H7 (cell line): Measurements from ENCODE around the gene NDRG4. TPM values are rescaled to one million over a fixed set of nuclear protein-coding genes. Genes with fewer than 3 reads are reported as not detected.

Experiments used
- DNase-seq: peaks from one replicate; pipeline ENCODE4 v3.0.0; 2012
- H3K27me3 ChIP-seq: 2 replicates; pipeline ENCODE4 v1.6.0; 2011; ENCODE audit warnings: mild to moderate bottlenecking, low read length; ENCODE audit not compliant: control insufficient read depth, insufficient read depth
- H3K36me3 ChIP-seq: replicated peaks from 2 replicates; pipeline ENCODE4 v1.5.1; 2011; ENCODE audit warnings: low read length; ENCODE audit not compliant: control insufficient read depth, insufficient read depth
- H3K4me3 ChIP-seq: 2 replicates; pipeline ENCODE4 v1.5.1; 2011; ENCODE audit warnings: low read depth, mild to moderate bottlenecking, control low read depth, low read length, moderate library complexity; ENCODE audit not compliant: insufficient read depth
- total RNA-seq: library from RNA; depleted of rRNA; stranded (reverse); fragments of >200 nt; shearing (Covaris generic); gene quantifications from 2 replicates; pipeline ENCODE4 v1.2.3, GENCODE V29; 2014

Gene NDRG4
- total RNA-seq, 1 experiment from 2014 or later = 27.6 TPM

DNA sequence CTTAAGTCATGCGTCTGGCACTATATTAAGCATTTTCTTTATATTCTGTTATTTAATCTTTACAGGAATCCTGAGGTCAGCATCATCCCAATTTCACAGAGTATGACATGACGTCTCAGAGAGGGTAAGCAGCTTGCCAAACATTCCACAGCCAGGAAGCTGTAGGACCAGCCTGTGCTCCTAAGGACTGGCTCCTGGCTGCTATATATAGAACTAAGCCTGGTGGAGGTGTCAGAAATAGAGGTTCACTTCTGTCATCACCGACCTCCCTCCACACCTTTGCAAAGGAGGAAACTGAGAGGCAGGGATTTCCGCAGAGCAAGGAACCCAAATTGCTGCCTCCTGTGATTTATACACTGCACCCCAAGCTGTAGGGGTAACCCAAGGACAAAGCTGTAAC lies 37.9 kb upstream of the NDRG4 start:
- Histone ChIP-seq H3K27me3 (peaks cover 51% of the 10 kb centered on the region), H3K36me3 (no peaks in the 10 kb centered on the region), H3K4me3 (no peak overlapping the region)
- no peak for DNase-seq

DNA sequence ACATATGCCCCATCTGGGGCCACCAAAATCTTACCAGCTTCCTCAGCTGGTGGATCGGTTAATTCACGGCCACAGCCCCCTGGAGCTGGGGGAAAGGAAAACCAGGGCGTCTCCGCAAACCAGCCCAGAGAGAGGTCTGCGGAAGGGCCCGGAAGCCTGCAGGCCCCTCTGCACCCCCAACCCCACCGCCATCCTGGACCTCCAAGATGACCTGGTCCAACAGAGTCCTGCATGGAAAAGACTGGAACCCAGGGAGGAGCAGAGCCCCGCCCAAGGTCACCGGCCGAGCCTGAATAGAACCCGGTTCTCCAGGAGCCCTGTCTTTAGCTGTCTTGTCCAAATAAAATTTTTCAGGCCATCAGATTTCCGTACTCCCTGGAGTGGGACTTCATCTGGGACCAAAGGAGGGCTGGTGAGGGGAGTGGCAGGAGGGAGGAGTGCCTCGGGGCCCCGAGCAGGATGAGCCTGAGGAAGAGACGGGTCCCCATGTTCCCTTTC lies 37.4 kb upstream of the NDRG4 start:
- Histone ChIP-seq H3K36me3 (no peaks in the 10 kb centered on the region), H3K4me3 (peak overlapping the region; percentile 60; the same call in 1 of the 2 replicates), H3K27me3 (peaks cover 51% of the 10 kb centered on the region)
- peak; percentile 62 for DNase-seq

DNA sequence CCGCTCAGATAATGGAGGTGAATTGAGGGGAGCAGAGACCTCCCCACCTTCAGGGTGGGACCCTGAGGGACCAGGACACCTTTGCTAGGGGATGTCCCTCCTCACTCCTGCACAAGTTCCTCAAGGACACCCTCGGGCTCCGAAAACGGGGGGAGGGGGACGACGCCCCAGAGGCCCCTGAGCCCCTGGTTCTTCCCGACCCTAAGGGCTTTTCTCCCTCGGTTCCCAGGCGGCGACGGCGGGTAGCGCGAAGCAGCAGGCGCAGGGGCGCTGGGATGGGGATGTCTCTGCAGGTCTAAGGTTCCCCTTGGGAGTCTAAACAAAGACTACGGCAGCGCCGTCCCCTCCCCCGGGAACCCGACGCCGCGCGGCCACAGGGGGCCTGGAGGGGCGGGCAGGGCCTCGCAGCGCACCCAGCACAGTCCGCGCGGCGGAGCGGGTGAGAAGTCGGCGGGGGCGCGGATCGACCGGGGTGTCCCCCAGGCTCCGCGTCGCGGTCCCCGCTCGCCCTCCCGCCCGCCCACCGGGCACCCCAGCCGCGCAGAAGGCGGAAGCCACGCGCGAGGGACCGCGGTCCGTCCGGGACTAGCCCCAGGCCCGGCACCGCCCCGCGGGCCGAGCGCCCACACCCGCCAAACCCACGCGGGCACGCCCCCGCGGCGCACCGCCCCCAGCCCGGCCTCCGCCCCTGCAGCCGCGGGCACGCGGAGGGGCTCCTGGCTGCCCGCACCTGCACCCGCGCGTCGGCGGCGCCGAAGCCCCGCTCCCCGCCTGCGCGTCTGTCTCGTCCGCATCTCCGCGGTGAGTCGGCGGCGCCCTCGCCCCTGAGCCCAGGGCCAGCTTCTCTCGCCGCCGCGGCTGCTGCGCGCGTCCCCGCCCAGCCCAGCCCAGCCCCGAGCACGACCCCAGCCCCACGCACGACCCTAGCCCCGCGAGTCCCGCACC lies 36.7 kb upstream of the NDRG4 start:
- peak overlapping the region; percentile 60 for H3K4me3 ChIP-seq
- DNase-seq = peak; percentile 88
- peaks cover 51% of the 10 kb centered on the region for H3K27me3 ChIP-seq
- no peaks in the 10 kb centered on the region for H3K36me3 ChIP-seq

DNA sequence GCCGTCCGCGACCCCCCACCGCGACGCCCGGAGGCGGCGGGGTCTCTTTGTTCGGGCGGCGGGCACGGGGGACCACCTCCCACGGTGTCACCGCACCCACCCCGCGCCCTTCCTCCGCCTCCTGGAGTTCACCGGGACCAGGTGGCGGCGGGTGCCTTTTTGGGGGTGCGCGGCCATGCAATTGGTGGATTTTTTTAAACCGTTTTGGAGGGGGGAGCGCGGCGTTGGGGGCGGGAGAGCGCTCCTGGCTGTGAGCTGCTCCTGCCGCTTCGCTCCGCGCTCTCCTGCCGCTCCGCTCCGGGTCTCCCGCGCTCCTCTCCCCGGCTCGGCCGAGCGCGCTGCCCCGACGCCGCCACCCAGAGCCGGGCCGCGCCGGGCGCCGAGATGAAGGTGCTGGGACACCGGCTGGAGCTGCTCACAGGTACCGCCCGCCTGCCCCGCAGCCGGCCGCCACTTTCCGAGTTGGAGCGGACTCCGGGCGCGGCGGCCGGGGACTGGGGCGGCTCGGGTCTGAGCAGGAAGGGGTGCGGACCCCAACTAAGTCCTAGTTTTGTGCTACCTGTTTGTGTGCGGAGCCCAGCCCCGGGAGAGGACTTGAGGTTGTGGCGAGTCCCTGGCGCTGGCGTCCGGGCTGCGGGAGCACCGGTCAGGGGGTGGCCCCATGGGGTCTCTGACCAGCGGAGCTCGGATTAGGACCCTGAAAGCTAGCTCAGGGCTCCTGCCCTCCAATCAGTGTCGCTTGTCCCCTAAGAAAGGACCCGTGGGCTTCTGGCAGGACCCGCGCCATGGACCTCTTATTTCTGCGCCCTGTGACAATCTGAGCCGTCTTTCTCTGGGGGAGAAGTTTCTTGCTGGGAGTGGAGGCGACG lies 35.7 kb upstream of the NDRG4 start:
- peak; percentile 86 for DNase-seq
- Histone ChIP-seq H3K36me3 (no peaks in the 10 kb centered on the region), H3K27me3 (peaks cover 51% of the 10 kb centered on the region), H3K4me3 (peak overlapping the region; percentile 60)

DNA sequence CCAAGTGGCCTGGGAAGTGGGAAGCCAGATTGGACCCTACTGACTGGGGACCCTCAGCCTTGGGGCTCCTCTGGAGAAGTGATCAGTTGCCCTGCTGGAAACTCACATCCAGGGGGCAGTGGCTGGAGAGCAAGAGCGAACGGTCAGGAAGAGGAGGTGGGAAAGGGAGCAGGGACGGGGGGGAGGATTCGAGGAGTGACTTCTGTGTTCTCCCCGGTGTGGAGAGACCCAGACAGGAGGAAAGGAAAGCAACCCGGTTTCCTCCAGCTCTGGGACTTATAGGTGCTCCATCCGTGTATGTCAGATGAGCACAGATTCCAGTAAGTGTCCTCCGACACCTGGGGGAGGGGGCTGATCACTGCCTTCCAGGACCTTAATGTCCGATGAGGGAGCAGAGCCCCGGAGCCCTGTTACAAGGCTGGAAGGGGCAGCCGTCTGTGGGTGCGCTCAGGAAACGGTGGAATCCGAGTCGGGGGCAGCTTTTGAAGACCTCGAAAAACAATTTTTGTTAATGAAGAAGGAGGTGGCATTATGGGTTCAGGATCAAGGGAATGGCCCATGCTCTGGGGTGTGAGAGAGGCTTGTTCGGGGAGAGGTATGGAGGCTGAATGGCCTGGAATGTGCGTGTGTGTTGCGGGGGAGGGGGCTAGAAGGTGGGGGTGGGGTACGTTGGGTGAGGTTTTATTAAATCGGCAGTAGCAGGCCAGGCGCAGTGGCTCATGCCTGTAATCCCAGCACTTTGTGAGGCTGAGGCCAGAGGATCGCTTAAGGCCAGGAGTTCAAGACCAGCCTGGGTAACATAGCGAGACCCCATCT lies 34.8 kb upstream of the NDRG4 start:
- Histone ChIP-seq H3K36me3 (no peaks in the 10 kb centered on the region), H3K4me3 (peak overlapping the region; percentile 60), H3K27me3 (peaks cover 51% of the 10 kb centered on the region)
- peak; percentile 90 for DNase-seq

DNA sequence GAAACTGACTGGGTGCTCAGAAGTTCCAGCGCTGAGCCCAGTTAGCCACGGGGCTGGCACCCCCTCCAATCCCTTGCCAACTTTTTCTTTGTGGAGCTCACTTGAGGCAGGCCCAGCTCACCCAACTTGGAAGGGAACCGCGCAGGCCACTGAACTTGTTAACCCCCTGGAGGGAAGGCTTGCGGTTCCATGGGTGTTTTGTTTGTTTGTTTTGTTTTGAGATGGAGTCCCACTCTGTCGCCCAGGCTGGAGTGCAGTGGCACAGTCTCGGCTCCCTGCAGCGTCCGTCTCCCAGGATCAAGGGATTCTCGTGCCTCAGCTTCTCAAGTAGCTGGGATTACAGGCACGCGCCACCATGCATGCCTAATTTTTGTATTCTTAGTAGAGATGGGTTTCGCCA lies 34.1 kb upstream of the NDRG4 start:
- Histone ChIP-seq H3K27me3 (peaks cover 51% of the 10 kb centered on the region), H3K36me3 (no peaks in the 10 kb centered on the region), H3K4me3 (no peak overlapping the region; the same call in 1 of the 2 replicates)
- no peak for DNase-seq

DNA sequence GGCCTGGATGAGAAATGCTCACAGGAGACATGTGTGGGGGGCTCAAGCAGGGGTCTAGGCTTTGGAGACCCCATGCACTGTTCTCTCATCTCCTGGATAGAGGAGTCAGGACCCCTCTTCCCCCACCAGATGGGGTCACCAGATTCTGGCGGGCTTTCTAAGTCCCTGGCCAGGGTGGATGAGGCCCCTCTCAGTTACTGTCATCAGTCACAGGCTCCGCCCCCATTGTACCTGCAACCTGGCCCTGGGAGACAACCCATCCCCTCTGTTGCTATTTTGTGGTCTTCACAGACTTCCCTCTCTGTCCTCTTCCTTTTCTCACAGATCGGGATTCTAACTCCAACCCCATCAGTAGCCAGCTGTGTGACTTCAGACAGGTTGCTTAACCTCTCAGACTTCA lies 33.5 kb upstream of the NDRG4 start:
- DNase-seq = no peak
- no peak overlapping the region for H3K4me3 ChIP-seq

DNA sequence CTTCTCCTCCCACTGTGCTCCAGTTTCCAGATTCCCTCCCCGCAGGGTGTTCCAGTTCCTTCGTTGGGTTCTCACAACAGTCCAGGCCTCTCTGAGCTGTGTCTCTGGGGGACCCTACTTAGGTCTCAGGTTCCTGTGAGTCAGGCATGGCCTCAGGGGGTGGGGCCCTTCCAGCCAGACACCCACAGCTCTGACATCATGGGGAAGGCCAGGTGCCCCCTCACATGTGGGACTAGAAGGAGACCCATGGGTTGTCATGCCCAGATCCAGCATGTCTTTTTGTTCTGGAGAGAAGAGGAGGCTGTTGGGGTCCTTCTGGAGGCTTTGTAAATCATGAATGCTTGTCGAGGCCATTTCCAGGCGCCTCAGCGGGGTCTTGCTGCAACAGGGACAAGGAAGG lies 32.0 kb upstream of the NDRG4 start:
- DNase-seq = no peak
- peaks cover 37% of the 10 kb centered on the region for H3K27me3 ChIP-seq

More for the DNA sequence above, 33.5 kb upstream of the NDRG4 start:
- peaks cover 49% of the 10 kb centered on the region for H3K27me3 ChIP-seq
- no peaks in the 10 kb centered on the region for H3K36me3 ChIP-seq

DNA sequence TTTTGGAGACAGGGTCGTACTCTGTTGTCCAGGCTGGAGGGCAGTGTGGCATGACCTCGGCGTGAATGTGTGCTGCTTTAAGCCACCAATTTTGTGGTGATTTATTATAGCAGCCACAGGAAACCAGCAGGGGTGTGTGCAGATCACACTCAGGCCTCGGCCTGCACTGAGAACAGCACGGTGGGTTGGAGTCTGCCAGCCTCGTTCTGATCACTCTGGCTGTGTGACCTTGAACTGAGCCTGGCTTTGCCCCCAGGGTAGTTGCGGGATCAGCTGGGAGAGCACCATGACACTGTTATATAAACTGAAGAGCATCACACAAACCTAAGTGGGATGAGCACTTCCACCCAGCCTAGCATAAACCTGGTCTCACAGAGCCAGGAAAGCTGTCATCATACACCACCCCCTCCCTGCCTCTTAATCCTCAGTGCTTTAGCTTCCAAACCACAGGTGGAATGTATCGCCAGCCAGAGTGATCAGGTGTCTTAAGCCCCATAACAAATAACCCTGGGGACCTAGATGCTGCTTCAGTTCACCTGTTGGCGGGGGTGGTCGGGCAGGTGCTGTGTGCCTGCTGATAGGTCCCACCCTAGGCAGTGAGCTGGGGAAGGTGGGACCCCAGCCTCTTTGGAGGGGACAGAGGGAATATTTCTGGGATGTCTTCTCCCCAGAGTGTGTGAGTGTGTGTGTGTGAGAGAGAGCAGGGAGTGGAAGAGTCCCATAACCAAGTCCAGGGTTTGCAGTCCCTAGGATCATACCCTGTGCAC lies 28.6 kb upstream of the NDRG4 start:
- Histone ChIP-seq H3K27me3 (peaks cover 4% of the 10 kb centered on the region), H3K36me3 (no peaks in the 10 kb centered on the region), H3K4me3 (no peak overlapping the region)
- peak; percentile 69 for DNase-seq

More for the DNA sequence above, 32.0 kb upstream of the NDRG4 start:
- no peaks in the 10 kb centered on the region for H3K36me3 ChIP-seq
- H3K4me3 ChIP-seq = no peak overlapping the region

DNA sequence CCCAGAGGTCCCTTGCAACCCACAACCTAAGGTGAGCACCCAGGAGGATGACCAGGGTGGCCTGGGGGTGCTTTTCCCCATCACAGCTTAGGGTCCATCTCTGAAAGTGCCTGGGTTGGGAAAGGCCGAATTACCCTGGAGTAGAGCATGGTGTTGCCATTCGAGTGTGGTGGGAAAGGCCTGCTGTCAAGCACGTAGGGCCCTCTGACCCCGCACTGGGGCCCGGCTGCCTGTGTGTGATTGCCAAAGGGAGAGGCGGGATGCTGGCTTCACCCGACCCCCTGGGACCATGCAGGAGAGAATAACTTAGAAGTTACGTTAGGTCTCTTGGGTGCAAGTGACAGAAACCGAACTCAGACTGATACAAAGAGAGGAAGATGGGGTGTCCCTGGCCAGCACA lies 27.7 kb upstream of the NDRG4 start:
- Histone ChIP-seq H3K27me3 (no peaks in the 10 kb centered on the region), H3K4me3 (no peak overlapping the region), H3K36me3 (no peaks in the 10 kb centered on the region)
- no peak for DNase-seq

DNA sequence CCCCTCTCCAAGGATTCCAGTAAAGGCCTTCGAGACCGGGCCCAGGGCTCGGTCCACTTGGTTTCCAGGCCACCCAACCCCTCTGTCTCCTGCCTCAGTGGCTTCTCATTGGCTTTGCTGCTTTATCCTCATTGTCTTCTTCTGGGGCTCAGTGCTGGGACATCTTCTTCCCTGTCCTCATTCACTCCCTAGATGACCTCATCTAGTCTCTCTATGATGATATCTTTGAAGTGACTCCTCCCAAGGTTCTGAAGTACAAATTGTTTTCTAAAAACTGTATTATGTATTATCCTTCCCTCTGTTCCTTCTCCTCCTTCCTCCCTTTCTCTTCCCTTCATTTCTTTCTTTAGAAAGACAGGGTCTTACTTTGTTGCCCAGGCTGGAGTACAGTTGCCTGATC lies 27.1 kb upstream of the NDRG4 start:
- Histone ChIP-seq H3K36me3 (no peaks in the 10 kb centered on the region), H3K4me3 (no peak overlapping the region), H3K27me3 (no peaks in the 10 kb centered on the region)
- DNase-seq = no peak

DNA sequence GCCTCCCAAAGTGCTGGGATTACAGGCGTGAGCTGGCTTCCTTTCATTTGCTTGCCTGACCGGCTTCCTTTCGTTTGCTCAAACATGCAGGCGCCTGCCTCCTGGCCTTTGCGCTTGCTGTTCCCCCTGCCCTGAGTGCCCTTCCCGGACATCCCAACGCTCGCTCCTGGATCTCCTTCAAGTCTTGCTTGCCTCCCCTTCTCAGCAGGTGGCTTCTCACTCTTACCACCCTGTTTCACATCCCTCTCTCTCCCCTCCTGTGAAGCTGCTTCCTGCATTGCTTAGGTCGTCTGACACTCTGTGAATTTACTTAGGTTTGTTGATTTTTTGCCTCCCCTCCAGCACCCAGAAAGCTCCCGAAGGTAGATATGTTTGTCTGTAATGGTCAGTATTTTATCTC lies 25.6 kb upstream of the NDRG4 start:
- DNase-seq = no peak
- H3K36me3 ChIP-seq = no peaks in the 10 kb centered on the region
- no peak overlapping the region for H3K4me3 ChIP-seq
- H3K27me3 ChIP-seq = no peaks in the 10 kb centered on the region

DNA sequence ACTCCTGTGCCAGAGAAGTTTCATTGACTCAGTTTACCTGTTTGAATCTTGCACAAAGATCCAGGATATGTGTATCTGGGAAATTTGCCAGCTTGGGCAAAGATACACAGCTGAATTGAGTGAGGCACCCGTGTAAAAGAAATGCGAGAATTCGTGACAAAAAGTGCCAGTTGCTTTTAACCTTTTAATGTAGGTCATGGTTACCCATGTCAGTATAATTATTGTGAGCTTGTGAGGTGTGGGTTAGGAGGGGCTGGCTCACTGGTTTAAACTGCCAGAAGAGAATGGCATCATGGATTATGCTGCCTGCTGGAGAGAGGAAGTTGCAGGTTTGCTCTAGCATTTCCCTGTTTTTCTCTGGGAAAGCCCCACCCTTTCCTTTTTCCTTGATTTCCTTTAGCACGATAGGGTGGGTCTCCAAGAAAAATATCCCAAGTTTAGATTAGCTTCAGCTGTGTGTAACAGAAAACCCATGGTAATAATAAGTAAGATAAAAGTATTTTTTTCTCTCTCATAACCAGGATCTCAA lies 24.8 kb upstream of the NDRG4 start:
- H3K4me3 ChIP-seq = no peak overlapping the region
- DNase-seq = no peak
- no peaks in the 10 kb centered on the region for H3K36me3 ChIP-seq
- no peaks in the 10 kb centered on the region for H3K27me3 ChIP-seq
